Rectal smooth muscle tissue (tissue), 1 donor: Measurements from ENCODE around the gene PSG4.
"Not testable (repeated sequence)": the region's sequence is repeated elsewhere in the genome, so short reads cannot be mapped to it uniquely, and the experiment has no call there.

ENCODE experiments used
- H3K27ac ChIP-seq: one replicate; pipeline ENCODE4 v1.7.0; 2013; ENCODE audit warnings: low read depth, low read length, inconsistent platforms
- H3K27me3 ChIP-seq: one replicate; pipeline ENCODE4 v1.7.0; 2013; ENCODE audit warnings: low read length; ENCODE audit not compliant: control insufficient read depth, insufficient read depth
- H3K36me3 ChIP-seq: one replicate; pipeline ENCODE4 v1.7.0; 2013; ENCODE audit warnings: low read length; ENCODE audit not compliant: control insufficient read depth, insufficient read depth
- H3K4me1 ChIP-seq: one replicate; pipeline ENCODE4 v1.7.0; 2013; ENCODE audit warnings: low read length; ENCODE audit not compliant: control insufficient read depth, insufficient read depth
- H3K4me3 ChIP-seq: one replicate; pipeline ENCODE4 v1.7.0; 2013; ENCODE audit warnings: low read length
- H3K9ac ChIP-seq: one replicate; pipeline ENCODE4 v1.7.0; 2013; ENCODE audit warnings: low read length

The PSG4 gene

DNA sequence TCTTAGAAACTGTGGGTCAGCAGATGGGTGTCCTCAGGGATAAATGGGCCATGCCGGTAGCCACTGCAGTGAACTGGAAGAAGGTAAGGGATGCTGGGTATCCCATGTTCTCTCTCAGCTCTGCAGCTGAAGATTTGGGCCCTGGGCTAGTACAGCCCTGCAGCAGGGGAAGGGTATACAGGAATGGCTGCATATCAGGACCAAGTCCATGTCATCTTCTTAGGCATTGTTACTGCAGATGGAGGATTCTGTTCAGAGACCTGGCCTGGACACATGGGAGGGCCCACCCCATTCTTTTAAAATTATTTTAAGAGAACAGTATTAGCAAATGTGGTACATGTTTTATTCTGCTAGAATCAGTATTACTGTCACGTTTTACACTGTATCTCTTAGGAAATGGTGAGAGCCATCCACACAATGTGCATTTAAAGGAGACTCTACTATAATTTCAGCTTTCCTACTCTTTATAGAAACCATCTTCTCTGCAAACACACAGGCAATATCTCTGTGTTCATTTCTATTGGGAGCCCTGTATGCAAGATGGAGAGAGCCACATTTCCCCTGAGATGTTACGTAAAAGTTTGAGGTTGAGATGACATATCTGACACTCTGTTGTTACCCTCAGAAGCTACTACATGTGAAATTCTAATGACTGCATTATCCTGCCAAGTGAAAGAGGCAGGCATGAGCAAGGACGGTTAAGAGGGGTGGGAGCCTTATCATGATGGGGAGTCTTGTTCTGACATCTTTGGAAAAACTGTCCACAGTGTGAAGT lies 12.9 kb downstream of the PSG4 start:
- not testable (repeated sequence) for H3K36me3 ChIP-seq, H3K27me3 ChIP-seq, H3K9ac ChIP-seq, H3K27ac ChIP-seq, H3K4me1 ChIP-seq, H3K4me3 ChIP-seq

DNA sequence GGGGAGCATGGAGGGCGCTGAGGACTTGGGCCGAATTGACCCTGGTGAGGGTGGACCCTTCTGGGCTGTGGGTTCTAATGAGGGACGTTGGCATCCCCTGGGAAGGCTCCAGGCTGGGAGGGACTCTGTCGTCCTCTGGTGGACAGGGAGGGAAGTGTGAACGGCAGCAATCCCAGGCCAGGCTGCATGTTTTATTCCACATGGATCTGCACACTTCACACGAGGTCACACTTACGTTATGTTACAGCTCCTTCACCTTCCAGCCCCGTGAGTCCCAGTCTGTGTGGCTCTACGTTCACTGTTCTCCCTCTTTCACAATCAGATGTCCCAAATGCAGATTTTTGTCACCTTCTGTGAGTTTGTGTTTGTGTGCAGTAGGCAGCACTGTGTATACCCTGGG lies 17.3 kb downstream of the PSG4 start:
- H3K36me3 ChIP-seq, H3K4me1 ChIP-seq, H3K27ac ChIP-seq, H3K9ac ChIP-seq, H3K27me3 ChIP-seq, H3K4me3 ChIP-seq: not testable (repeated sequence)

DNA sequence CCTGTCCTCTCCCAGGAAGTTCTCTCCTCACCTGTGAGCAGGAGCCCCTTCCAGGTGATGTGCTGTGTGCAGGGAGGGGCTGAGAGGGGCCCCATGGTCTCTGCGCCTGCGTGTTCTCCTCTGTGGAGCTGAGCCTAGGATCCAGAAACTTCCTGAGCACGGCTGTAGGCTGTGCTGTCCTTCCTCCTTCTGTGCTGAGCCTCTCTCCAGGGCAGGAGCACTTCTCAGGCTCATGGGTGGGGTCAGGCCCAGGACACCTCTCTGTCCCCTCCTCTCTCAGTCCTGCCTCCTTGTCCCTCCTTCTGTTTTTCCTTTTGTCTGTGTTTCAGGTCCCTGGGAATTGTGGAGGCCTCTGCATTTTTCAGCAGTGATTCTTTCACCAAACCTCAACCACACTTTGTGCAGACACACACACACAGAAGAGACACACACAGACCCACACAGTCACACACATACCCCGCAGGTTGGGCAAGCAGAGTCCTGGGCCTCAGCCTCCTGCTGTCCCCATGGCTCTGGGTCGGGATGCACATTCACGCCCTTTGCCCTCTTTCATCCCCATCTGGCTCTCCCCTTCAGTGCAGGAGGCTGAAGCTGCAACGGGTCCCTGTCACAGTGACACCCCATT lies 19.0 kb downstream of the PSG4 start, which contains the start of gene PSG5:
TSS of gene PSG5 (minus strand) at position 226 of the 625 bp plus-strand sequence. CDS start at position 95, 131 bp downstream.
- not testable (repeated sequence) for H3K27ac ChIP-seq, H3K36me3 ChIP-seq, H3K9ac ChIP-seq, H3K27me3 ChIP-seq, H3K4me1 ChIP-seq, H3K4me3 ChIP-seq

DNA sequence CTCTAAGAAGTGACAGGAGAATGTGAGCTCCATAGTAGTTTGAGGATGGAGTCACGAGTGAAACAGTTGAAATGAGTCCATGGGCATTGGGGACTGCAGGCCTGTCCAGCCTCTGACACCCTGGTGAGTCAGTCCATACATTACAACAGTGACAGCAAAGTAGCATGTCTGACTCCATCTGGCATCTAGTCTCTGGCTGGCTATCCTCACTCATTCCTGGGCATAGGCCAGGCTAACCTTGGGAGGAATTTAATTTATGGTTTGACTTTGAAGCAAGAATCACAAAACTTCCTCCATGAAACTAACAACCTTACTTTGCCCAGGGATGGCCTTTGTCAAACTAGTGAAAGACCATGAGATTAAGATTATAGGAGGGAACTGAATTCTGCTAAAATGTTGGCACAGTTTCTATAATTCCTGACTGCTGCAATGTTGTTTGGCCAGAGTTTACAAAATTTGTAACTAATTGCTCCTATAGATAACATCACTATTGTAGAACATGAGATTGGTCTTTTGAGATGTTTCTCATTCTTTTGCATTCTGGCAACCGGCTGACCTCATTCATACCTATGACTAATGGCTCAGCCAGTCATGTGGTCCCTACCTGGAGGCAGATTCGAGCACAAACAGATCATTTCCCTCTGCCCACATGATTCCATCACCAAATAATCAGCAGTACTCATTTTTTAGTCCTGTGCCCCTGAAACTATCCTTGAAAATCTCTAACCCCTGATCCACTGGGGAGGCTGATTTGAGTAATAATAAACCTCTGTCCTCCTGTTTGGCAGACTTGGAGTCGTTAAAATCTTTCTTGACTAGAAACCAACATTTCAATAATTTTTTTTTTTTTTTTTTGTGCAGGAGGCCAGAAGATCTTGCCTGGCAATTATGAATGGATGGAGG lies 23.3 kb downstream of the PSG4 start:
- H3K9ac ChIP-seq: not testable (repeated sequence)

DNA sequence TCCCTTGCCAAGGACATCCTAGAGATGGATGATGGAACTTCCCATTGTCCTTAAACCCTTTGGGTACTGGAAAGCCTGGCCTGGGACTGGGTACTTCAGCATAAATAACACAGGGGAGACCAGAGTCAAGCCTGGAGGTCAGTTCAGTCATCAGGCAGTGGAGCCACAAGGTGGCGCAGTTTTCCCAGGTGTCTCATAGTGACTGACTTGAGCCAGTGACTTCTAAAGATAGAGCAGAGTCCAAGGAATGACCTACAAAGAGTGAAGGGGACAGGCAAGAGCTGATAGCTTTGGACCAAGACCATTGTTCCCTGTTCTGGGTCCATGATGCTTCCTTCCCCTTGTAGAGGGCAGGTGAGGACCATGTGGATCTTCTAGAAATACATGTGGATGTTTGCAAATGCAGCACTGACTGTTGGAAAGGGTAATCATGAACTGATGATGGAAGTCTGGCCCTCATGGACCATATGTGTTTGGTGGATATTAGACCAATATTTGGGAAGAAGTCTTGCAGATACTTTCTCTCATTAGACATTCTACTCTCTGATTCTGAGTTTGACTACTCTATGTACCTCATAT lies 25.8 kb downstream of the PSG4 start:
- not testable (repeated sequence) for H3K4me3 ChIP-seq, H3K9ac ChIP-seq, H3K27me3 ChIP-seq, H3K36me3 ChIP-seq, H3K4me1 ChIP-seq, H3K27ac ChIP-seq

More for the DNA sequence above, 23.3 kb downstream of the PSG4 start:
- H3K27ac ChIP-seq, H3K27me3 ChIP-seq, H3K4me3 ChIP-seq, H3K36me3 ChIP-seq, H3K4me1 ChIP-seq: not testable (repeated sequence)

DNA sequence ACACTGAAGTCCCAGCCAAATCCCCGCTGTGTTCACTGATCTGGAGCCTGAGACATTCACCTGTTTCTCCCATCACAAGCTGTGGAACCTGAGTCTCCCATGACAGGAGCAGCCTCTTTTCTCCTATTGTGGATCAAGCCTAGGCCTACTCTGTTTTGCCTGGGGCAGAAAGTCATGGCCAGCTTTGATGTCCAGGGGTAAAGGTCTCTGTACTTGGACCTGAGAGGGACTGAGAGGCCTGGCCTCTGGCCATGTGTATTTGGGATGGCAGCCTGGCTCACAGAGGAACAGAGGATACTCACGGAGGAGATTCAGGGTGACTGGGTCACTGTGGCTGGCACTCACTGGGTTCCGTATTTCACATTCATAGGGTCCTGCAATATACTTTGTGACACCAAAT lies 26.9 kb downstream of the PSG4 start:
- H3K27ac ChIP-seq, H3K27me3 ChIP-seq, H3K4me3 ChIP-seq, H3K4me1 ChIP-seq, H3K9ac ChIP-seq, H3K36me3 ChIP-seq: not testable (repeated sequence)

DNA sequence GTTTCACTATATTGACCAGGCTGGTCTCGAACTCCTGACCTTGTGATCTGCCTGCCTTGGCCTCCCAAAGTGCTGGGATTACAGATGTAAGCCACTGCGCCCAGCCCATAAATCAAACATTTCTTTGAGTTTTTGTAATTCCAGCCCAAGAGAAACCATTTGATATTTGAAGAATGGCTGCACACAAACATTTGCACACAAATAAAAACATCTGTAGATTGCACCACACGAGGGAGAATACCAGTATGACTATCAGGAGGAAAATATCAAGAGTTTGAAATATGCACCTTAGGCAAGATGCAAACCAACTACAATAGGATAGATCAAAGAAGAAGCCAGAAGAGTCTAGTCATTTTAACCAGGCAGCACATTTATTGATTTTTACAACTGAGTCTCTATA lies 39.5 kb downstream of the PSG4 start:
- H3K27me3 ChIP-seq, H3K4me3 ChIP-seq, H3K27ac ChIP-seq, H3K36me3 ChIP-seq, H3K4me1 ChIP-seq, H3K9ac ChIP-seq: not testable (repeated sequence)

DNA sequence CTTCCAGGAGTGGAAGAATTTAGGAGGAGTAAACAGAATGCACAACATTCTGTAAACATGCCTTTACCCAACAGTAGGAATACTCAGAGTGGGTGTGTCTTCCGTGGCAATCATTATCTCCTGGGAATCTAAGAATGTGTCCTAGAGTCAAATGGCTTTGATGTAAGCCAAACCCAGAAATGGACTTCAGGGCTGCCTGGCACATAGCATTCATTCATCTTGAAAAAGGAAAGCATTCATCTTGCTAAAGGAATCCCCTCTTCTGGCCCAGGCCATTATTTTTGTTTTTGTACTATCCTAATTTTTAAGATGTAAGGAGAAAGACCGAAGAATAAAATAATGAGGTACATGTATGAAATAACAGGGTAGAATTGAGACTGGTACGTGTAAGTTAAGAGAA lies 42.3 kb downstream of the PSG4 start:
- not testable (repeated sequence) for H3K4me1 ChIP-seq, H3K27me3 ChIP-seq, H3K27ac ChIP-seq, H3K9ac ChIP-seq, H3K4me3 ChIP-seq, H3K36me3 ChIP-seq

DNA sequence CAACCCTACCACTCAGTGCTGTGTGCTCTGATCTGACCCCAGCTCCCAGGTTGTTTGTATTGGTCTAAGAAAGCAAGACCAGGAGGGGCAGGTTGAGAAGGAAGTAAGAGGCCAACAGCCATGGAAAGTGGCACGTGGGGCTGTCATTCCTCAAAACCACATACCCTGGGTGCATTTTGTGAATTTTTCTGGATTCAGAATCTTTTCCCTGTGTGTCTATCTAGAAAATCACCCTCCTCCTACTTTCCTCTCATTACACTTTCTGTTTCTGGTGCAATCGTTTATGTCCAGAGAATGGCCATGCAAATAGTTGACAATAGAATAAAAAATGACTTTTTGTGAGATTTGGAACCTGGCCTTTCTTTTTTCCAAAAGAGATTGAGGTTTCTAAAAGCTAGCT lies 43.2 kb downstream of the PSG4 start:
- not testable (repeated sequence) for H3K9ac ChIP-seq, H3K27ac ChIP-seq, H3K36me3 ChIP-seq, H3K27me3 ChIP-seq, H3K4me3 ChIP-seq, H3K4me1 ChIP-seq

DNA sequence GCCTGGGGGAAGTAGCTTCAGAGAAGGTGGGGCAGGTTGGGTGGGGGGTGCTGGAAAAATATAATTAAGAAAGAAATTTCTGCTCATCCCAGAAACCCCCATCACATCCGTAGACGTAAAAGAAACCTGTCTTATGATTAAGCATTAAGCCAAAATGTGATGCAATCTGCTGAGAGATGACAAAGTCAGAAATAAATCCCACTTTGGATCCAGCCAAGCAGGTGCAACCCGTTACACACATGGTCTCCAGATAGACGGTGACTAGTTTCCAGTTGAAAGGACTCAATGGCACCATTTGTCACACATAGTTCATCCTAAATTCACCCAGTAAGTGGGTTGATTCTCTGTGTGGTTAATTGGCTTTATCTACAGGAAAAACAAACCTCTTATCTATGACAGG lies 53.2 kb downstream of the PSG4 start:
- no peak overlapping the region for H3K4me3 ChIP-seq
- H3K27ac ChIP-seq: no peak overlapping the region
- no peaks in the 10 kb centered on the region for H3K27me3 ChIP-seq
- no peaks in the 10 kb centered on the region for H3K36me3 ChIP-seq
- no peak overlapping the region for H3K9ac ChIP-seq
- no peaks in the 10 kb centered on the region for H3K4me1 ChIP-seq

DNA sequence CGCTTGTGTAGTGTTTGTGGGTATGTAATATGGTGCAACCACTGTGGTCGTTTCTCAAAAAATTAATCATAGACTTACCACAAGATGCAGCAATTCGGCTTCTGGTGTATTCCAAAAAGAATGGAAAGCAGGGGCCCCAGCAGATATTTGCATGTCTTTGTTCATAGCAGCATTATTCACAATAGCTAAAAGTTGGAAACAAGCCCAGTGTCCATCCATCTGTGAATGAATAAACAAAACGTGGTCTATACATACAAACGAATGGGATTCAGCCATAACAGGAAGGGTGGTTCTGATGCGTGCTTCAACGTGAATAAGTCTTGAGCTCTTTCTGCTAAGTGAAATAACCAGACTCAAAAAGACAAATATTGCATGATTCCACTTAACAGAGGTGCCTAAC lies 55.6 kb downstream of the PSG4 start:
- not testable (repeated sequence) for H3K9ac ChIP-seq, H3K27ac ChIP-seq, H3K4me1 ChIP-seq, H3K4me3 ChIP-seq, H3K27me3 ChIP-seq, H3K36me3 ChIP-seq

DNA sequence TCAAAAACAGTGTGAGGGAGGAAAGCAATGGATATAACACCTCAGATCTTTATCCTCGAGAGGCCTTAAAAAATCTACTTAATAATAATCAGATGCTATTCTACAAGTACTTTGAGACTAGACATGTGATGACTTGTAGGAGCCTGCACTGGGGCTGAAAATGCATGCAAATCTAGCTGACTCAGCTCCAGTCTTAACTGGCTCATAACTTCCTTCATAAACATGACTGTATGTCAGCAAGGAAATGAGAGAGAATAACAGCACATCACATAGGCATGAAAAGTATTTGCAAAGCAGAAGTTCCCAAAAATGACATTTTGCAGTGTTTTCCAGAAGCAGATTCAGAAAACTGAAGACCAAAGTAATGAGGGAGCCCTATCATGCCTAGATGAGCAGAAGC lies 57.2 kb downstream of the PSG4 start:
- no peaks in the 10 kb centered on the region for H3K36me3 ChIP-seq
- H3K9ac ChIP-seq: no peak overlapping the region
- no peak overlapping the region for H3K4me3 ChIP-seq
- no peaks in the 10 kb centered on the region for H3K27me3 ChIP-seq
- H3K27ac ChIP-seq: no peak overlapping the region
- no peaks in the 10 kb centered on the region for H3K4me1 ChIP-seq
